Measurements from ENCODE around the gene WDR82.

WDR82 gene

DNA sequence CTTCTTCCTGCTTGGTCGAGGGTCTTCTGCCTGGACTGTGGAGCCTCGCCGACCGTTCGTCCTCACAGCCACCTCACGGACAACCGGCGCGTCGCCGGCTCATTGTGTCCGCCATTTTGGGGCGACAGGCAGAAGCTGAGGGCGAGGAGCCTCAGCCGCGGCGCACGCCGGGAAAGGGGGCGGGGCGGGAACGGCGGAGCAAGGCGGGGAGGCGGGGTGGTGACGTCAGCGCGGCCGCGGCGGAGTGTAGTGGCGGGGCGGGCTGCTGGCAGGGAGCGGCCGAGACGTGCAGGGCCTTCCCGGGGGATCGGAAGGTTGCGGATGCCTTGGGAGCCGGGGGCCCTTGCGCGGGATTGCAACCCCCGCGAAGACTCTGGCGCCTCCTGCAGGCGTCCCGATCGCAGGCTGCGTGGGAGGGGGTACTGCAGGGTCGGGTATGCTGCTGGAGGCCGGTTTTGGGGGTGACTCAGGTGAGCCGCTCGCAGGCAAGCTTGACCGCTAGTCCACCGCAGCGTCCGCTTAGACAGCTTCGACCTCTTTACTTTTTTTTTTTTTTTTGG is at the start of gene WDR82:
Gene WDR82, minus strand, starts transcription at position 140 of the 560 bp plus-strand sequence. CDS start 288 bp downstream, outside the sequence.
- DNase-seq = no peak

DNA sequence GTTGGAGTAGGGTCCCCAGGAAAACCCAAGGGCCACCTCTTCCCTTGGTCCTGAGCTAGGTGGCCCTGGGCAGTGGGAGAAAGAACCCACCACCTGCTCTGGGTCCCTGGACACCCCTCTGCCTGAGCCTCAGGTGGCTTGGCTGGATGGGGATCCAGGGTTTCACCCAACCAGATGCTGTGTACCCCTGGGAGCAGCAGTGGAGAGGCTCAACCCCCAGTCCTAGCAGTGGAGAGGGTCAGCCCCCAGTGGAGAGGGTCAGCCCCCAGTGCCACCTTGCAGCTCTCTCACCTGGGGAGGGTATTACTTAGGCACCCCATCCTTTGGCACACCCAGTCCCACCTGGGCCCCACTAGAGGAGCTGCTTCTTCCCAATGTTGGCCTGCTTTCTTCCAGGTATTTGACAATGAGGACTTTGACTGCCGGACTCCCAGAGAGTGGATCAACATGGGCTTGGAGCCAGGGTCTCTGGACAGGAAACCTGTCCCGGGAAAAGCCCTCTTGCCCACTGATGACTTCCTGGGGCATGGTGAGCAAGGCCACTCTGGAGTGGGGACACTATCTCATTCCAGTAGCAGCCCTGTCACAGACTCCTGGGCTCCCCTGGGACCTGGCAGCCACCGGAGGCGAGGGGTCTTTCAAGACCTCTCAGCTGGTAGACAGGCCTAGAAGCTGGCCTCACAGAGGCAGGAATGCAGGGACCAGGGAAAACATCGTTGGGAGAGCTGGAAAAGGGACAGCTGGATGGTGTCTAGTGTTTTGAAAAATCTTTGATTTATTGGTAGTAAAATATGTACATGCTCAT is 49.2 kb upstream of the WDR82 start:
- DNase-seq = no peak

GRCh38 chr3:52326976-52327375 is 48.5 kb upstream of the WDR82 start:
- DNase-seq = no peak

GRCh38 chr3:52325686-52326085 is 47.2 kb upstream of the WDR82 start:
- no peak for DNase-seq

DNA sequence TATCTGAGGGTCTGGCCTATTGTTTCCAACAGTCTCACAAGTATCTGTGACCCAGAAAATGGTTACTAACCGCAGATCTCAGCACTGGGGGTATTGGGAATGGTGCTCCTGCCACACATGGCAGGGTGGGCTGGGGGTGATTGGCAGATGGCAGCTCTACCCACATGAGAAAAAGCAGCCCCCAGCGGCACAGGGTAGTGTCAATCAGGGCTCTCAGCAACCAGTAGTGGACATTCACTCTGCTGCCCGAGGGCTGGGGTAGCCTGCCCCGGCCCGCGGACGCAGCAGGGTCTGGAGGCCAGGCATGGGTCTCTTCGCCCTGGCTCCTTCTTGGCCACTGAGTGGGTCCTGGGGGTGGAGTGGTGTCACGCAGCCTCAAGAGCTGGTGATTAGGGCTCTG is 46.2 kb upstream of the WDR82 start:
- DNase-seq = no peak

DNA sequence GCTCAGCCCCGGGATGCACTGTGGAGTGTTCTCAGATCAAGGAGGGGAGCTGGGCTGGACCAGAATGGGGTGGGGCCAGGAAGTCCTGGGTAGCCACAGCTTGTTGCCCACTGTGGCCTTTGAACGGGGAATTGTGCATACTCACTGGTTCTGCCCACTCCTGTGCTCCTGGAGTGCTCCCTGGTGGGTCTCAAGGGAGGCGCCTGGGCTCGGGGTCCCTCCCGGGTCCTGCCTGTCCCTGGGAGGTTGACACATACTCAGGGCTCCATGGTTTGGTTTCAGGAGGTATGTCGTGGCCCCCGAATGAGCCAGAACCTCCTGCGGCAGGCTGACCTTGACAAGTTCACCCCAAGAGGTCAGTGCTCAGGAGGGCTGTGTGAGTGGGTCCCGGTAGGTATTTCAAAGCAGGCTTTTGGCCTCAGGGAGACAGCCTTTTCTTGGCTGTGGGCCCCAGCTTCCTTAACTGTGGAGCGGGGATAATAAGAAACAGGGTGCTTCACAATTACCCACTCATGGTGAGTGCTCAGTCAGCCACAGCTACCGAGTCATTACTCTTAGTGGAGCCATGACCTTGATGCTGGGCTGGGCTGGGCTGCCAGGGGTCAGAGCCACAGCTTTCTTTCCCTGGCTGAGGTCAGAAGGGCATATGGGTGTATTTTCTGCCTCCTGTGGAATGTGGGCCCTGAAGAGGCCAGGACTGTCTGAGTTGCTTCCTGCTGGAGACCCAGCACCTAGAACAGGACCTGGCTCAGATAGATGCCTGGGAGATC is 45.3 kb upstream of the WDR82 start:
- DNase-seq = no peak

DNA sequence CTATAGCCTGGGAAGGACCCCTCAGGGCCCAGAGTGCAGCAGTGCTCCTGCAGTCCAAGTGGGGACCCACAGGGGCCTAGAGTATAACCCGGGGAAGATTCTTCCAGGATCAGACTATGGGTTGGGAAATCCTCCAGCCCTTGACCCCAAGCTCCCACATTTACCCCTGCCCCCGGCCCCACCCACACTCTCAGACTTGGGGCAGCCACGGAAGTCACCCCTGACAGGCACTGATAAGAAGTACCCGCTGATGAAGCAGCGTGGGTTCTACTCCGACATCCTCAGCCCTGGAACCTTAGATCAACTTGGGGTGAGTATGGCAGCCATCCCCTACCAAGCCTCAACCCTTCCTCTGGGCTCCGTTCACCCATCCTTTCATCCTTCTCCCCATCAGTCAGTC is 44.0 kb upstream of the WDR82 start:
- no peak for DNase-seq

GRCh38 chr3:52321481-52321880 is 43.0 kb upstream of the WDR82 start:
- no peak for DNase-seq

- no peak for DNase-seq
These were observed 41.6 kb upstream of the WDR82 start for GRCh38 chr3:52319921-52320595.

GRCh38 chr3:52318186-52318816 is 39.9 kb upstream of the WDR82 start:
- no peak for DNase-seq

- DNase-seq = no peak
These were observed 39.0 kb upstream of the WDR82 start for GRCh38 chr3:52317208-52318000.

DNA sequence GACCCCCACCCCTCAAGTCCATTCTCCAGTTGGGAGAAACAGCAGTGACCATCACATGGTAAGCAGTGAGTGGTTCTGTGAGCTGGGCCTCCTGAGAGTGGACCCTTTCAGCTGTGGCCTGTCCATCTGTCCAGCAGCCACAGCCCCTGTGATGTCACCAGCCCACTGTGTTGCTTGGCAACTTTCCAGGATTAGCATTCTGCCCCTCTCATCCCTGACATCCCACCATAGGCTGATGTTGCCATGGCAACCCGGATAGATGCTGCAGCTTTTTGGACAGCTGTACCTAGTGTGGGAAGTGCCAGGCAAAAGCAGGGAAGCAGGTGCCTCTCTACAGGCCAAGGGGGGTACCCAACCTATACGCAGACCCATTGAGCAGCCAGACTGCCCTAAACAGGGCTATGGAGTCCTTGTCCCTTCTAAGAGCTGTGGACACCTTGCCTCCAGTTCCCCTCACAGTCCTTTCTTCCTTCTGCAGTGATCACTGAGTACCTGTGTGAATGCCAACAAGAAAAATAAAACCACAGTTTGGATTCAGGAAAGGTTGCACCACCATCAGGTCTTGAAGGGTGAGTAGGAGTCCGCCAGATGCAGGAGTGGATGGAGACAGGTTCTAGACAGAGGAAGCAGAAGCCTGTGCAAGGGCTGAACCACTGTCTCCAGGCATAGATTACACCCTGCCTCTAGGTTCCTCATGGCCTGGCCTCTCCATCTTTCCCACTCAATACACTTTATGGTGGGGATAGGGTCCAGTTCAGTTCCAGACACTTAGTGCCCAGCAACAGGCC is 37.7 kb upstream of the WDR82 start, which contains the start of gene DNAH1:
Gene DNAH1, plus strand, starts transcription at position 343 of the 788 bp plus-strand sequence. CDS start 6,124 bp downstream, outside the sequence.
- DNase-seq = no peak

GRCh38 chr3:52315006-52315405 is 36.6 kb upstream of the WDR82 start:
- no peak for DNase-seq

DNA sequence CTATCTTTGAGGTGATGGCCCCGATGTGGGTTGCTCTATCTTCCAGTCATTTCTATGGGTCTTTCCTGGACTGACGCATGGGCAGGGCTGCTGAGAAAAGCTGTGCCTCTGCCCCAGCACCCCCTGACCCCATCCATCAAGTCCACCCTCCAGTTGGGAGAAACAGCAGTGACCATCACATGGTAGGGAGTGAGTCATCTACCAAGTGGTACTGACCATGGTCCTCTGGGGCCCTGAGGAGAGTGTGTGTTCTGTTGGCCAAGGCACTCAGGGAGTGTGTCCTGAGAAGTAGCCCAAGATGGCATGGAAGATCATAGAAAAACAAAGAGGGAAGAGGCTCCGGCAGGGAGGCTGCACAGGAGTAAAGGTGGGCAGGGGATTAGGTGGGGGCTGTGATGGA is 36.0 kb upstream of the WDR82 start:
- DNase-seq = no peak

GRCh38 chr3:52313774-52314188 is 35.3 kb upstream of the WDR82 start:
- no peak for DNase-seq

DNA sequence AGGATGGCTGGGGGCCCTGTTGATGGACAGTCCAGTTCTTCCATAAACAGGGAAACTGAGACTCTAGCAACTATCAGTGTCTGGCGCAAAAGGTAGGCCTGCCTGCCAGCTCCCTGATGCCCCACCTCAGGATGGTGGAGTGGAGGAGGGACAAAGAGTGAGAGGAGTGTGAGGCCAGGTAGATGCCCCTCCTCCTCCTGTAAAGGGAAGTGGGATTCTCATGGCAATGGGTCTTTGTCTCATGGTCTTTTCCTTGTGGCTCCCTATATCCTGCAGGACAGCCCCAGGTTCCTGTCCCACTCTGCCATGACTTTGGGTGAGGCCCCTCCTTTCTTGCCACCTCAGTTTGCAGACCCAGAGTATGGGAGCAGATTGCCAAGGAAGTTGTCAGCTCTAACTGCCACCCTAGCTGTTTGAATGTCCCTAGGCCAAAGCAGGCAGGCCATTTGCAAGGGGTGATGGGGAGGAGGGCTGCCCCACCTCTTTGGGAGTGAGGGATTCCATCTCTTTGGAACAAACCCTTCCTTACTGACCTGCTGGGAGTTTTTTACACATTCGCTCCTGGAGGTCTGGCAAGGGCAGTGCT is 34.8 kb upstream of the WDR82 start:
- no peak for DNase-seq

DNA sequence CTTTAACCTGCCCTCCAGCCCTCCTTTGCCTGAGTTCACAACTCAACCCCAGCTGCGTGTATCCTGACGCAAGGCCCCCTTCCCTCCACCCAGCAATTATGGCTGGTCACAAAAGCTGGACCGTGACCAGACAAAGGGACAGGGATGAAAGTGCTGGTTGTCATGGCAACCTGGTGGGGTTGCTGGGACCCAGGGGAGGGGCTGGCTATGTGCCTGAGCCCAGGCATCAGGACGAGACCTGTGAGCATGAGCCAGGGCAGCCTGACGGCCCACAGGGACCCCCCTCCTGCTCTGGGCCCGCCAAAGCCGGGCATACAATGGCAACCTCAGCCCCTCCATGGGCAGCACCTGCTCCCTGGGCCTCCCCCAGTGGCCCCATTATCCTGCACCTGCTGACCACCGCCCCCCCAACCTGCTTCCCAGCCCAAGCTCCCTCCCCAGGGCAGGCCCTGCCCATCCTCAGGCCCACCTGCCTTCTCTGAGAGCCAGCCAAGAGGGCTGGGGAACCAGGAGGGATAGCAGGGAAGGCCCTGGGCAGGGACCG is 33.2 kb upstream of the WDR82 start:
- DNase-seq = no peak

DNA sequence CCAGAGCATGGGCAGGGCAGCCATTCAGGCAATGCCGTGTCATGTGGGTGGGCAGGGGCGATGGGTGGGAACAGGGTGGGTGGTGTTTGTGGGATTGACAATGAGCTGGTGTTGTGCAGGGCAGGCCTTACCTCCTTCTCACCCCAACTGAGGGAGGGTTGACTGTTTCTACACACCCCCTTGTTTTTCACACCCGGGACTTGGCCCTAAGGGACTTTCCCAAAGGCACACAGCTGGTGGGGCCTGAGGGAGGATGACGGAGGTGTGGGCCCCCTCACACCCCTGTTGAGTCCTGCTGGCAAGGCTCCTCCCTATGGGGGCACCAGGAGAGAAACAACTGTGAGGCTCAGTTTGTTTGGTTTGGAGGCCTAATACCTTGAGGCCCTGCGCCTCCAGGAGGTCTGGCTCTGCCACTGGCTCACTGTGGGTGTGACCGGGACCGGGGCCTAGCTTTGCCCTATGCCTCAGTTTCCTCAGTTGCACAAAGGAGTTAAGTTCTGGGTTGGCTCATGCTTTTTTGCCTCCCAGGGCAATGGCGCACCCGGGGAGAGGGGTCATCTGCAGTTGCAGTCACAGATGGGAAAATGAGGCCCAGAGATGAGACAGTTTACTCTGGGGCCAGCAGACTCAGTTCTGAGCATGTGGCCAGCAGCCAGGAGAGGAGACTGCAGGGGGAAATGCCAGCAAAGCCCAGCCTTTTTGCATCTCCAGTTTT is 32.6 kb upstream of the WDR82 start:
- no peak for DNase-seq

DNA sequence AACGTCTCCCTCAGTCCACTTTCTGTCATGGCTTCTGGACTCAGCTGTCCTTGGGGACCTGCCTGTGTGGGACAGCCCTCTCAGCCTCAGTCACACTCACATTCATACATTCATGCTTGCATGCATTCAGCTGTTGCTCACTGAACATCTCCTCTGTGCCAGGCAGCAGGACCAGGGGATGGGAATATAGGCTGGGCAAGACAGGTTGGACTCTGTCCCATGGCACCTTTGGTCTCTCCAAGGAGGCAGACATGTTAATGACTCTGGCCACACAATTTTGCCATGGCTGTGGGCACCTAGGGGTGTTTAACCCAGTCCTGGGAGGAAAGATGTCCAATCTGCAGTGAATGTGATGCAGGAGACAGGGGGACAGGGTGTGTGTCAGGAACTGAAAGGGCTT is 29.9 kb upstream of the WDR82 start:
- DNase-seq = no peak

DNA sequence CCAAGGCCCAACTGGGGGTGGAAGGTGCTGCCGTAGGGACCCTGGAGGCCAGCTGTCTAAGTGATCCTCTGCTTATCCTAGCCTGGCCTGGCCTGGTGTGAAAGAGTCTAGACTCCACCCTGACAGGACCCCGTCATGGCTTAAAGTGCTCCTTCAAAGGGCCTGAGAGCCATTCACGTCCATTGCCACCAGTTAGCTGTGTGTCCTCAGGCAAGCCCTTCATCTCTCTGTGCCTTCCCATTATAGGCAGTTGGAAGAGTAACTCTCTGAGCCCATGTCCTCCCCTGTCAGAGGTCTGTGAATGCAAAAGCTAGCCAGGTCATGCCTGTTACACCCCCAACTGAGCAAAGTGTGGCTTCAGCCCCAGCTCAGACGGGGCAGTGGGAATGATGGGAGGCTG is 28.5 kb upstream of the WDR82 start:
- no peak for DNase-seq
